GM23338 (cell line): ENCODE measurements around the gene PFDN4.

Experiments used
- CREB1 ChIP-seq: fragments of 250-450 bp; sonication (Bioruptor Pico); IDR thresholded peaks from 2 replicates; pipeline ENCODE4 v1.5.0; 2020; ENCODE audit warnings: low read depth, mild to moderate bottlenecking, moderate library complexity
- EZH2 ChIP-seq: fragments of 200-600 bp; sonication (generic); IDR thresholded peaks from one replicate; pipeline ENCODE4 v1.8.0; 2017; ENCODE audit warnings: antibody characterized with exemption, mild to moderate bottlenecking, low read depth; ENCODE audit not compliant: unreplicated experiment
- EZH2phosphoT487 ChIP-seq: fragments of 200-600 bp; sonication (generic); IDR thresholded peaks from one replicate; pipeline ENCODE4 v1.8.1; 2018; ENCODE audit warnings: antibody characterized with exemption; ENCODE audit not compliant: unreplicated experiment
- JUNB ChIP-seq: IDR thresholded peaks from one replicate; pipeline ENCODE4 v1.6.1; 2016; ENCODE audit warnings: antibody characterized with exemption; ENCODE audit not compliant: unreplicated experiment
- NANOG ChIP-seq: IDR thresholded peaks from 2 replicates; pipeline ENCODE4 v1.6.1; 2016; ENCODE audit warnings: antibody characterized with exemption, borderline replicate concordance
- POLR2AphosphoS5 ChIP-seq: IDR thresholded peaks from 2 replicates; pipeline ENCODE4 v1.6.1; 2016; ENCODE audit warnings: antibody characterized with exemption, low read depth
- STAT1 ChIP-seq: IDR thresholded peaks from one replicate; pipeline ENCODE4 v1.6.1; 2016; ENCODE audit warnings: antibody characterized with exemption; ENCODE audit not compliant: unreplicated experiment
- ZNF114 ChIP-seq: fragments of 250-450 bp; sonication (Bioruptor Pico); IDR thresholded peaks from 2 replicates; pipeline ENCODE4 v1.5.0; 2020; ENCODE audit warnings: mild to moderate bottlenecking, moderate library complexity
- ZNF331 ChIP-seq: fragments of 250-450 bp; sonication (Bioruptor Pico); IDR thresholded peaks from 2 replicates; pipeline ENCODE4 v1.5.0; 2020; ENCODE audit warnings: low read depth, mild to moderate bottlenecking, moderate library complexity
- TF ChIP-seq, protein P1 (sequence below): IDR thresholded peaks from one replicate; pipeline ENCODE4 v1.6.1; 2018; ENCODE audit warnings: antibody characterized with exemption; ENCODE audit not compliant: unreplicated experiment
- TF ChIP-seq, protein P2 (sequence below), 2 experiments: fragments of 200-600 bp in 1 of 2; sonication (generic) in 1 of 2; conservative IDR thresholded peaks; 2 replicates each; pipeline versions ENCODE4 v1.5.1 to v1.6.1; 2016 to 2017; ENCODE audit warnings: antibody characterized with exemption in 2 of 2, low read depth in 2 of 2, mild to moderate bottlenecking in 2 of 2, moderate library complexity in 1 of 2
- TF ChIP-seq, protein P3 (sequence below): fragments of 250-450 bp; sonication (Bioruptor Pico); IDR thresholded peaks from 2 replicates; pipeline ENCODE4 v1.5.0; 2020; ENCODE audit warnings: mild to moderate bottlenecking, moderate library complexity
- TF ChIP-seq, protein P4 (sequence below): IDR thresholded peaks from 2 replicates; pipeline ENCODE4 v1.6.1; 2016; ENCODE audit warnings: antibody characterized with exemption

DNA sequence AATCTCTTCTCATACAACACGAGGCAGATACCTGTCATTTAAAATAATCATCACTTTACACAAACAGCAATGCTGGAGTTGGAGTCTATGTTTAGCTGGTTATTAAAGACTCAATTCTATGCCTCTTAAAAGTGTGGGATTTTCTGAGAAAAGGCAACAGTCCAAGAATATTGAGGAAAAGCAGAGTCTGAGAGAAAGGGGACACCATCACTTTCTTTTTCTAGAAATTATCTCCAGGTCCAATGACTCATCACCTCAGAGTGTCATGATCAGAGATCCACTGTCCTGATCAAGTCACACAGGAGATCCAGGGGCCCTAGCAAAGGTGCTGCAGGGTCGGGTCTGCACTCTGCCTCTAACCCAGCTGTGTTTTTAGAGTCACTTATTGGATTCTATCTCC, 42.1 kb upstream of the PFDN4 start:
- TF ChIP-seq EZH2 (no peak), CREB1 (CRISPR knock-in tag) (no peak), POLR2AphosphoS5 (no peak), EZH2phosphoT487 (no peak), JUNB (no peak), ZNF114 (no peak), NANOG (no peak), STAT1 (no peak), ZNF331 (no peak)
- TF ChIP-seq, protein P1, sequence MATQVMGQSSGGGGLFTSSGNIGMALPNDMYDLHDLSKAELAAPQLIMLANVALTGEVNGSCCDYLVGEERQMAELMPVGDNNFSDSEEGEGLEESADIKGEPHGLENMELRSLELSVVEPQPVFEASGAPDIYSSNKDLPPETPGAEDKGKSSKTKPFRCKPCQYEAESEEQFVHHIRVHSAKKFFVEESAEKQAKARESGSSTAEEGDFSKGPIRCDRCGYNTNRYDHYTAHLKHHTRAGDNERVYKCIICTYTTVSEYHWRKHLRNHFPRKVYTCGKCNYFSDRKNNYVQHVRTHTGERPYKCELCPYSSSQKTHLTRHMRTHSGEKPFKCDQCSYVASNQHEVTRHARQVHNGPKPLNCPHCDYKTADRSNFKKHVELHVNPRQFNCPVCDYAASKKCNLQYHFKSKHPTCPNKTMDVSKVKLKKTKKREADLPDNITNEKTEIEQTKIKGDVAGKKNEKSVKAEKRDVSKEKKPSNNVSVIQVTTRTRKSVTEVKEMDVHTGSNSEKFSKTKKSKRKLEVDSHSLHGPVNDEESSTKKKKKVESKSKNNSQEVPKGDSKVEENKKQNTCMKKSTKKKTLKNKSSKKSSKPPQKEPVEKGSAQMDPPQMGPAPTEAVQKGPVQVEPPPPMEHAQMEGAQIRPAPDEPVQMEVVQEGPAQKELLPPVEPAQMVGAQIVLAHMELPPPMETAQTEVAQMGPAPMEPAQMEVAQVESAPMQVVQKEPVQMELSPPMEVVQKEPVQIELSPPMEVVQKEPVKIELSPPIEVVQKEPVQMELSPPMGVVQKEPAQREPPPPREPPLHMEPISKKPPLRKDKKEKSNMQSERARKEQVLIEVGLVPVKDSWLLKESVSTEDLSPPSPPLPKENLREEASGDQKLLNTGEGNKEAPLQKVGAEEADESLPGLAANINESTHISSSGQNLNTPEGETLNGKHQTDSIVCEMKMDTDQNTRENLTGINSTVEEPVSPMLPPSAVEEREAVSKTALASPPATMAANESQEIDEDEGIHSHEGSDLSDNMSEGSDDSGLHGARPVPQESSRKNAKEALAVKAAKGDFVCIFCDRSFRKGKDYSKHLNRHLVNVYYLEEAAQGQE, result no peak
- TF ChIP-seq, protein P2, sequence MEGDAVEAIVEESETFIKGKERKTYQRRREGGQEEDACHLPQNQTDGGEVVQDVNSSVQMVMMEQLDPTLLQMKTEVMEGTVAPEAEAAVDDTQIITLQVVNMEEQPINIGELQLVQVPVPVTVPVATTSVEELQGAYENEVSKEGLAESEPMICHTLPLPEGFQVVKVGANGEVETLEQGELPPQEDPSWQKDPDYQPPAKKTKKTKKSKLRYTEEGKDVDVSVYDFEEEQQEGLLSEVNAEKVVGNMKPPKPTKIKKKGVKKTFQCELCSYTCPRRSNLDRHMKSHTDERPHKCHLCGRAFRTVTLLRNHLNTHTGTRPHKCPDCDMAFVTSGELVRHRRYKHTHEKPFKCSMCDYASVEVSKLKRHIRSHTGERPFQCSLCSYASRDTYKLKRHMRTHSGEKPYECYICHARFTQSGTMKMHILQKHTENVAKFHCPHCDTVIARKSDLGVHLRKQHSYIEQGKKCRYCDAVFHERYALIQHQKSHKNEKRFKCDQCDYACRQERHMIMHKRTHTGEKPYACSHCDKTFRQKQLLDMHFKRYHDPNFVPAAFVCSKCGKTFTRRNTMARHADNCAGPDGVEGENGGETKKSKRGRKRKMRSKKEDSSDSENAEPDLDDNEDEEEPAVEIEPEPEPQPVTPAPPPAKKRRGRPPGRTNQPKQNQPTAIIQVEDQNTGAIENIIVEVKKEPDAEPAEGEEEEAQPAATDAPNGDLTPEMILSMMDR (conservative IDR thresholded peaks at IDR 0.05; ENCODE audit: low read depth in 2 of 2), result no peak
- TF ChIP-seq, protein P3, sequence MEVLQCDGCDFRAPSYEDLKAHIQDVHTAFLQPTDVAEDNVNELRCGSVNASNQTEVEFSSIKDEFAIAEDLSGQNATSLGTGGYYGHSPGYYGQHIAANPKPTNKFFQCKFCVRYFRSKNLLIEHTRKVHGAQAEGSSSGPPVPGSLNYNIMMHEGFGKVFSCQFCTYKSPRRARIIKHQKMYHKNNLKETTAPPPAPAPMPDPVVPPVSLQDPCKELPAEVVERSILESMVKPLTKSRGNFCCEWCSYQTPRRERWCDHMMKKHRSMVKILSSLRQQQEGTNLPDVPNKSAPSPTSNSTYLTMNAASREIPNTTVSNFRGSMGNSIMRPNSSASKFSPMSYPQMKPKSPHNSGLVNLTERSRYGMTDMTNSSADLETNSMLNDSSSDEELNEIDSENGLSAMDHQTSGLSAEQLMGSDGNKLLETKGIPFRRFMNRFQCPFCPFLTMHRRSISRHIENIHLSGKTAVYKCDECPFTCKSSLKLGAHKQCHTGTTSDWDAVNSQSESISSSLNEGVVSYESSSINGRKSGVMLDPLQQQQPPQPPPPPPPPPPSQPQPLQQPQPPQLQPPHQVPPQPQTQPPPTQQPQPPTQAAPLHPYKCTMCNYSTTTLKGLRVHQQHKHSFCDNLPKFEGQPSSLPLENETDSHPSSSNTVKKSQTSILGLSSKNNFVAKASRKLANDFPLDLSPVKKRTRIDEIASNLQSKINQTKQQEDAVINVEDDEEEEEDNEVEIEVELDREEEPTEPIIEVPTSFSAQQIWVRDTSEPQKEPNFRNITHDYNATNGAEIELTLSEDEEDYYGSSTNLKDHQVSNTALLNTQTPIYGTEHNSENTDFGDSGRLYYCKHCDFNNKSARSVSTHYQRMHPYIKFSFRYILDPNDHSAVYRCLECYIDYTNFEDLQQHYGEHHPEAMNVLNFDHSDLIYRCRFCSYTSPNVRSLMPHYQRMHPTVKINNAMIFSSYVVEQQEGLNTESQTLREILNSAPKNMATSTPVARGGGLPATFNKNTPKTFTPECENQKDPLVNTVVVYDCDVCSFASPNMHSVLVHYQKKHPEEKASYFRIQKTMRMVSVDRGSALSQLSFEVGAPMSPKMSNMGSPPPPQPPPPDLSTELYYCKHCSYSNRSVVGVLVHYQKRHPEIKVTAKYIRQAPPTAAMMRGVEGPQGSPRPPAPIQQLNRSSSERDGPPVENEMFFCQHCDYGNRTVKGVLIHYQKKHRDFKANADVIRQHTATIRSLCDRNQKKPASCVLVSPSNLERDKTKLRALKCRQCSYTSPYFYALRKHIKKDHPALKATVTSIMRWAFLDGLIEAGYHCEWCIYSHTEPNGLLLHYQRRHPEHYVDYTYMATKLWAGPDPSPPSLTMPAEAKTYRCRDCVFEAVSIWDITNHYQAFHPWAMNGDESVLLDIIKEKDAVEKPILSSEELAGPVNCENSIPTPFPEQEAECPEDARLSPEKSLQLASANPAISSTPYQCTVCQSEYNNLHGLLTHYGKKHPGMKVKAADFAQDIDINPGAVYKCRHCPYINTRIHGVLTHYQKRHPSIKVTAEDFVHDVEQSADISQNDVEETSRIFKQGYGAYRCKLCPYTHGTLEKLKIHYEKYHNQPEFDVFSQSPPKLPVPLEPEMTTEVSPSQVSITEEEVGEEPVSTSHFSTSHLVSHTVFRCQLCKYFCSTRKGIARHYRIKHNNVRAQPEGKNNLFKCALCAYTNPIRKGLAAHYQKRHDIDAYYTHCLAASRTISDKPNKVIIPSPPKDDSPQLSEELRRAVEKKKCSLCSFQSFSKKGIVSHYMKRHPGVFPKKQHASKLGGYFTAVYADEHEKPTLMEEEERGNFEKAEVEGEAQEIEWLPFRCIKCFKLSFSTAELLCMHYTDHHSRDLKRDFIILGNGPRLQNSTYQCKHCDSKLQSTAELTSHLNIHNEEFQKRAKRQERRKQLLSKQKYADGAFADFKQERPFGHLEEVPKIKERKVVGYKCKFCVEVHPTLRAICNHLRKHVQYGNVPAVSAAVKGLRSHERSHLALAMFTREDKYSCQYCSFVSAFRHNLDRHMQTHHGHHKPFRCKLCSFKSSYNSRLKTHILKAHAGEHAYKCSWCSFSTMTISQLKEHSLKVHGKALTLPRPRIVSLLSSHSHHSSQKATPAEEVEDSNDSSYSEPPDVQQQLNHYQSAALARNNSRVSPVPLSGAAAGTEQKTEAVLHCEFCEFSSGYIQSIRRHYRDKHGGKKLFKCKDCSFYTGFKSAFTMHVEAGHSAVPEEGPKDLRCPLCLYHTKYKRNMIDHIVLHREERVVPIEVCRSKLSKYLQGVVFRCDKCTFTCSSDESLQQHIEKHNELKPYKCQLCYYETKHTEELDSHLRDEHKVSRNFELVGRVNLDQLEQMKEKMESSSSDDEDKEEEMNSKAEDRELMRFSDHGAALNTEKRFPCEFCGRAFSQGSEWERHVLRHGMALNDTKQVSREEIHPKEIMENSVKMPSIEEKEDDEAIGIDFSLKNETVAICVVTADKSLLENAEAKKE (CRISPR knock-in tag), result no peak
- TF ChIP-seq, protein P4, sequence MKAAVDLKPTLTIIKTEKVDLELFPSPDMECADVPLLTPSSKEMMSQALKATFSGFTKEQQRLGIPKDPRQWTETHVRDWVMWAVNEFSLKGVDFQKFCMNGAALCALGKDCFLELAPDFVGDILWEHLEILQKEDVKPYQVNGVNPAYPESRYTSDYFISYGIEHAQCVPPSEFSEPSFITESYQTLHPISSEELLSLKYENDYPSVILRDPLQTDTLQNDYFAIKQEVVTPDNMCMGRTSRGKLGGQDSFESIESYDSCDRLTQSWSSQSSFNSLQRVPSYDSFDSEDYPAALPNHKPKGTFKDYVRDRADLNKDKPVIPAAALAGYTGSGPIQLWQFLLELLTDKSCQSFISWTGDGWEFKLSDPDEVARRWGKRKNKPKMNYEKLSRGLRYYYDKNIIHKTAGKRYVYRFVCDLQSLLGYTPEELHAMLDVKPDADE, result no peak
